HCT116 (cell line): ENCODE results near the gene RBMS1.

Source experiments
- ATF3 ChIP-seq: IDR thresholded peaks from 2 replicates; pipeline ENCODE4 v1.6.1; 2012
- EGR1 ChIP-seq: IDR thresholded peaks from 2 replicates; pipeline ENCODE4 v1.6.1; 2012; ENCODE audit warnings: low read depth
- ELF1 ChIP-seq: IDR thresholded peaks from 2 replicates; pipeline ENCODE4 v1.6.1; 2012; ENCODE audit warnings: low read depth, borderline replicate concordance
- EZH2 ChIP-seq: fragments of 200-600 bp; sonication (generic); IDR thresholded peaks from 2 replicates; pipeline ENCODE4 v1.6.1; 2017; ENCODE audit warnings: antibody characterized with exemption, mixed run types
- JUND ChIP-seq: IDR thresholded peaks from 2 replicates; pipeline ENCODE4 v1.6.1; 2012
- POLR2A ChIP-seq: IDR thresholded peaks from 2 replicates; pipeline ENCODE4 v1.7.0; 2011; ENCODE audit warnings: borderline replicate concordance; ENCODE audit not compliant: insufficient read depth, insufficient read length; ENCODE audit errors: extremely low read depth
- POLR2AphosphoS5 ChIP-seq: IDR thresholded peaks from 2 replicates; pipeline ENCODE4 v1.6.1; 2011; ENCODE audit warnings: mild to moderate bottlenecking, low read depth, low read length, moderate library complexity
- SP1 ChIP-seq: IDR thresholded peaks from 2 replicates; pipeline ENCODE4 v1.6.1; 2012; ENCODE audit warnings: low read depth
- TCF7L2 ChIP-seq: IDR thresholded peaks from 2 replicates; pipeline ENCODE4 v1.7.0; 2011; ENCODE audit warnings: borderline replicate concordance, inconsistent platforms; ENCODE audit not compliant: insufficient read depth, insufficient read length; ENCODE audit errors: extremely low read depth
- ZNF274 ChIP-seq: fragments of 200-500 bp; sonication (Bioruptor generic); IDR thresholded peaks from 2 replicates; pipeline ENCODE4 v1.6.1; 2014; ENCODE audit warnings: mild to moderate bottlenecking, low read depth, low read length, inconsistent platforms
- TF ChIP-seq, protein P1 (sequence below), 3 experiments: fragments of 200-600 bp in 1 of 3; sonication (generic) in 1 of 3; IDR thresholded peaks in 2 of 3; conservative IDR thresholded peaks in 1 of 3; 2 replicates each; pipeline ENCODE4 v1.5.1; 2012 to 2017; ENCODE audit warnings: low read depth in 2 of 3, low read length in 2 of 3, antibody characterized with exemption in 1 of 3, borderline replicate concordance in 1 of 3, control low read depth in 1 of 3, mild to moderate bottlenecking in 1 of 3, mixed read lengths in 1 of 3, mixed run types in 1 of 3, moderate library complexity in 1 of 3; ENCODE audit not compliant: insufficient read depth in 1 of 3
- TF ChIP-seq, protein P2 (sequence below): IDR thresholded peaks from 2 replicates; pipeline ENCODE4 v1.6.1; 2012

GRCh38 chr2:160406591-160407392 lies 86.8 kb downstream of the RBMS1 start:
- TF ChIP-seq EZH2 = no peak
- TF ChIP-seq, protein P1, sequence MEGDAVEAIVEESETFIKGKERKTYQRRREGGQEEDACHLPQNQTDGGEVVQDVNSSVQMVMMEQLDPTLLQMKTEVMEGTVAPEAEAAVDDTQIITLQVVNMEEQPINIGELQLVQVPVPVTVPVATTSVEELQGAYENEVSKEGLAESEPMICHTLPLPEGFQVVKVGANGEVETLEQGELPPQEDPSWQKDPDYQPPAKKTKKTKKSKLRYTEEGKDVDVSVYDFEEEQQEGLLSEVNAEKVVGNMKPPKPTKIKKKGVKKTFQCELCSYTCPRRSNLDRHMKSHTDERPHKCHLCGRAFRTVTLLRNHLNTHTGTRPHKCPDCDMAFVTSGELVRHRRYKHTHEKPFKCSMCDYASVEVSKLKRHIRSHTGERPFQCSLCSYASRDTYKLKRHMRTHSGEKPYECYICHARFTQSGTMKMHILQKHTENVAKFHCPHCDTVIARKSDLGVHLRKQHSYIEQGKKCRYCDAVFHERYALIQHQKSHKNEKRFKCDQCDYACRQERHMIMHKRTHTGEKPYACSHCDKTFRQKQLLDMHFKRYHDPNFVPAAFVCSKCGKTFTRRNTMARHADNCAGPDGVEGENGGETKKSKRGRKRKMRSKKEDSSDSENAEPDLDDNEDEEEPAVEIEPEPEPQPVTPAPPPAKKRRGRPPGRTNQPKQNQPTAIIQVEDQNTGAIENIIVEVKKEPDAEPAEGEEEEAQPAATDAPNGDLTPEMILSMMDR (IDR thresholded peaks at IDR 0.05 in 2 of 3, conservative IDR thresholded peaks at IDR 0.05 in 1 of 3; ENCODE audit: borderline replicate concordance in 1 of 3, insufficient read depth in 1 of 3, low read depth in 2 of 3, low read length in 2 of 3) = no peak
- no peak for TF ChIP-seq ZNF274
- TF ChIP-seq TCF7L2 = no peak
- TF ChIP-seq SP1 = no peak
- TF ChIP-seq, protein P2, sequence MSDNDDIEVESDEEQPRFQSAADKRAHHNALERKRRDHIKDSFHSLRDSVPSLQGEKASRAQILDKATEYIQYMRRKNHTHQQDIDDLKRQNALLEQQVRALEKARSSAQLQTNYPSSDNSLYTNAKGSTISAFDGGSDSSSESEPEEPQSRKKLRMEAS = no peak
- no peak for TF ChIP-seq JUND
- no peak for TF ChIP-seq POLR2A
- peak; percentile 26; the same call in 1 of the 2 replicates for TF ChIP-seq POLR2AphosphoS5
- no peak for TF ChIP-seq ATF3
- peak; percentile 29; the same call in 1 of the 2 replicates for TF ChIP-seq ELF1
- no peak for TF ChIP-seq EGR1
